ENCODE results near the gene DUOX1. TPM values are rescaled to one million over a fixed set of nuclear protein-coding genes. Genes with fewer than 3 reads are reported as not detected.
"Not testable (repeated sequence)": the region's sequence is repeated elsewhere in the genome, so short reads cannot be mapped to it uniquely, and the experiment has no call there.

Gene DUOX1
- total RNA-seq (1 to 10 TPM in 1 of 9 donors, under 1 TPM in 8; 0.19 to 1.6 (median 0.52) TPM), polyA plus RNA-seq (under 1 TPM; 0.11 to 0.95 TPM)
- long read RNA-seq, donor 1, partial matches to known transcripts: 0 of 8 reads
- long read RNA-seq, donor 1, other reads (novel, unspliced or antisense): 8 of 8 reads
- long read RNA-seq, donor 2, partial matches to known transcripts: 0 of 6 reads
- long read RNA-seq, donor 2, other reads (novel, unspliced or antisense): 6 of 6 reads
- long read RNA-seq, donor 3, partial matches to known transcripts: 0 of 3 reads
- long read RNA-seq, donor 3, other reads (novel, unspliced or antisense): 3 of 3 reads

- 0 to 6% (median 4%) methylated on average over 6 to 46 of the region's 46 CpGs for WGBS, 4 donors
- Histone ChIP-seq H3K4me1 (peaks cover 0 to 14% (median 0%) of the 10 kb centered on the region in 12 donors), H3K9me3 (no peaks in the 10 kb centered on the region), H3K4me3 (peak within 1 kb of the TSS; percentile 11 to 61 (median 40)), H3K27me3 (peaks cover 6 to 73% (median 40%) of the 10 kb centered on the region in 9 donors), H3K36me3 (no peaks in the 10 kb centered on the region), H3K27ac (no peak within 1 kb of the TSS)
- ATAC-seq: peak in 3 of 4 donors; percentile 48 to 83 (median 71)
- intact Hi-C loops (cut with DNase I): no loop called here
- peak in 2 of 5 donors; percentile 32 to 42 for DNase-seq
- TF ChIP-seq POLR2A (IDR thresholded peaks at IDR 0.05) (no peak), CTCF (IDR thresholded peaks at IDR 0.05) (no peak)
Observed at GRCh38 chr15:45129651-45130129, at the start of gene DUOX1, which contains the start of gene DUOXA1. TSS of gene DUOX1 (plus strand) at chr15:45129994. CDS start at chr15:45131967, 1,973 bp downstream. TSS of gene DUOXA1 (minus strand) at chr15:45129879. CDS start at chr15:45123014, 6,865 bp downstream.

- WGBS, 4 donors: 57 to 90% (median 69%) methylated on average over 1 to 2 of the region's 3 CpGs
- H3K9me3 ChIP-seq; H3K4me3 ChIP-seq; H3K27me3 ChIP-seq; intact Hi-C loops (cut with DNase I); H3K36me3 ChIP-seq; H3K27ac ChIP-seq: not testable (repeated sequence)
- DNase-seq (peak in 1 of 5 donors; percentile 35), ATAC-seq (peak; percentile 7 to 71 (median 48))
- peaks cover 0 to 23% (median 6%) of the 10 kb centered on the region in 12 donors for H3K4me1 ChIP-seq
Observed at GRCh38 chr15:45080593-45080992, 49.2 kb upstream of the DUOX1 start.

GRCh38 chr15:45082412-45082811 lies 47.4 kb upstream of the DUOX1 start:
- WGBS, 4 donors: 60 to 79% (median 74%) methylated on average over 6 to 10 of the region's 10 CpGs
- H3K27ac ChIP-seq; H3K27me3 ChIP-seq; H3K4me3 ChIP-seq; H3K9me3 ChIP-seq; DNase-seq; intact Hi-C loops (cut with DNase I); H3K36me3 ChIP-seq; ATAC-seq: not testable (repeated sequence)
- peaks cover 0 to 20% (median 6%) of the 10 kb centered on the region in 12 donors for H3K4me1 ChIP-seq

- peaks cover 0 to 4% (median 0%) of the 10 kb centered on the region in 9 donors for H3K27me3 ChIP-seq
- H3K36me3 ChIP-seq: no peaks in the 10 kb centered on the region
- intact Hi-C loops (cut with DNase I): no loop called here
- no peak overlapping the region for H3K4me3 ChIP-seq
- no peaks in the 10 kb centered on the region for H3K9me3 ChIP-seq
- H3K4me1 ChIP-seq: peaks cover 0 to 14% (median 4%) of the 10 kb centered on the region in 12 donors
- H3K27ac ChIP-seq: no peak overlapping the region
- DNase-seq: no peak
- no peak for ATAC-seq
- TF ChIP-seq POLR2A (IDR thresholded peaks at IDR 0.05) (no peak), CTCF (IDR thresholded peaks at IDR 0.05) (no peak)
Observed at GRCh38 chr15:45083223-45083622, 46.6 kb upstream of the DUOX1 start.

GRCh38 chr15:45084163-45084562 lies 45.6 kb upstream of the DUOX1 start:
- no peak overlapping the region for H3K4me3 ChIP-seq
- intact Hi-C loops (cut with DNase I): no loop called here
- no peak for DNase-seq
- H3K36me3 ChIP-seq: no peaks in the 10 kb centered on the region
- peaks cover 0 to 4% (median 0%) of the 10 kb centered on the region in 9 donors for H3K27me3 ChIP-seq
- peaks cover 0 to 14% (median 4%) of the 10 kb centered on the region in 12 donors for H3K4me1 ChIP-seq
- no peaks in the 10 kb centered on the region for H3K9me3 ChIP-seq
- no peak overlapping the region for H3K27ac ChIP-seq
- WGBS, 4 donors: 77 to 89% (median 88%) methylated on average over 3 of the region's 3 CpGs
- TF ChIP-seq POLR2A (IDR thresholded peaks at IDR 0.05) (no peak), CTCF (IDR thresholded peaks at IDR 0.05) (no peak)
- ATAC-seq: no peak
